ENCODE results near the gene PTPN4. TPM values are rescaled to one million over a fixed set of nuclear protein-coding genes. Genes with fewer than 3 reads are reported as not detected.

The PTPN4 gene
- total and polyA plus RNA-seq, 9 of the 15 experiments (the other 6 are each of a cell fraction or from before 2014, with no cell fraction given) = 5.0 to 32.8 (median 27.3) TPM

GRCh38 chr2:119759451-119760236 lies at the start of gene PTPN4 (continued):
- TF ChIP-seq ILF3 (IDR thresholded peaks at IDR 0.05; ENCODE audit: borderline replicate concordance) = peak; percentile 38; the same call in 1 of the 2 replicates
- no peak; the same call in 1 of the 2 replicates for TF ChIP-seq PHF21A (IDR thresholded peaks at IDR 0.05; ENCODE audit: borderline replicate concordance, low read depth)
- peak; percentile 41 for TF ChIP-seq SPI1 (IDR thresholded peaks at IDR 0.05; ENCODE audit: borderline replicate concordance, low read depth, low read length)
- no peak for TF ChIP-seq THAP7 (CRISPR knock-in tag; IDR thresholded peaks at IDR 0.05)
- no peak for TF ChIP-seq CAMTA2 (CRISPR knock-in tag; conservative IDR thresholded peaks at IDR 0.05)
- no peak for TF ChIP-seq STAG1 (CRISPR knock-in tag; IDR thresholded peaks at IDR 0.05; ENCODE audit: borderline replicate concordance)
- no peak for TF ChIP-seq ZFPM2 (CRISPR knock-in tag; IDR thresholded peaks at IDR 0.05)
- TF ChIP-seq KDM2B (CRISPR knock-in tag; IDR thresholded peaks at IDR 0.05) = no peak
- TF ChIP-seq FUS (optimal IDR thresholded peaks at IDR 0.05; ENCODE audit: low read depth, low read length) = no peak
- TF ChIP-seq RAD21 (CRISPR knock-in tag; conservative IDR thresholded peaks at IDR 0.05 in 1 of 2, IDR thresholded peaks at IDR 0.05 in 1 of 2) = peak in 1 of 2 experiments; percentile 20; a peak in 1 of 4 replicates
- TF ChIP-seq VEZF1 (CRISPR knock-in tag; IDR thresholded peaks at IDR 0.05) = peak; percentile 99
- TF ChIP-seq ZNF707 (CRISPR knock-in tag; conservative IDR thresholded peaks at IDR 0.05) = no peak
- no peak for TF ChIP-seq CHD4 (IDR thresholded peaks at IDR 0.05; ENCODE audit: insufficient read depth, insufficient replicate concordance, low read depth, low read length, poor library complexity, severe bottlenecking)
- TF ChIP-seq SFPQ (IDR thresholded peaks at IDR 0.05; ENCODE audit: low read depth, low read length) = no peak
- no peak for TF ChIP-seq HES1 (IDR thresholded peaks at IDR 0.05; ENCODE audit: low read depth)
- TF ChIP-seq TFAM (CRISPR knock-in tag; conservative IDR thresholded peaks at IDR 0.05) = no peak
- TF ChIP-seq ZBTB34 (CRISPR knock-in tag; IDR thresholded peaks at IDR 0.05) = no peak

All from K562 (cell line).